Natural killer cell (primary cell): Measurements from ENCODE around the gene TREM1. TPM values are rescaled to one million over a fixed set of nuclear protein-coding genes. Genes with fewer than 3 reads are reported as not detected.

ENCODE experiments used
- ATAC-seq, 3 donors: fragments of 150-1000 bp in 2 of 3; fragments of 200-7000 bp in 1 of 3; cut with Tn5 transposase; 1 replicate in 1 of 3; 2 replicates in 2 of 3; pipeline ENCODE4 v1.10.0; 2021; ENCODE audit warnings: mild to moderate bottlenecking in 2 of 3, moderate library complexity in 2 of 3
- DNase-seq, 2 donors: peaks; one replicate each; pipeline versions ENCODE4 v3.0.0 to v3.0.0-alpha.2; 2013 to 2021; ENCODE audit warnings: mixed read lengths in 1 of 2
- H3K27ac ChIP-seq: one replicate; pipeline ENCODE4 v1.5.1; 2013; ENCODE audit warnings: mild to moderate bottlenecking, low read length
- H3K27me3 ChIP-seq: one replicate; pipeline ENCODE4 v1.6.1; 2013; ENCODE audit warnings: low read length; ENCODE audit not compliant: control insufficient read depth, insufficient read depth
- H3K36me3 ChIP-seq: one replicate; pipeline ENCODE4 v1.6.1; 2013; ENCODE audit warnings: low read length; ENCODE audit not compliant: control insufficient read depth, insufficient read depth
- H3K4me1 ChIP-seq: one replicate; pipeline ENCODE4 v1.6.1; 2013; ENCODE audit warnings: low read length; ENCODE audit not compliant: control insufficient read depth, insufficient read depth
- H3K4me3 ChIP-seq: one replicate; pipeline ENCODE4 v1.5.1; 2013; ENCODE audit warnings: low read length
- H3K9me3 ChIP-seq: one replicate; pipeline ENCODE4 v1.6.1; 2013; ENCODE audit warnings: low read length; ENCODE audit not compliant: control insufficient read depth, insufficient read depth
- H3K27ac Mint-ChIP-seq, 2 donors: one replicate each; pipeline ENCODE4 v1.8.0; 2022; ENCODE audit warnings: mild to moderate bottlenecking in 2 of 2, mixed read lengths in 2 of 2, moderate library complexity in 1 of 2
- H3K27me3 Mint-ChIP-seq, 2 donors: one replicate each; pipeline ENCODE4 v1.8.0; 2022; ENCODE audit warnings: low read depth in 2 of 2, mixed read lengths in 2 of 2
- H3K36me3 Mint-ChIP-seq: one replicate; pipeline ENCODE4 v1.8.0; 2022; ENCODE audit warnings: mixed read lengths
- H3K4me1 Mint-ChIP-seq, 2 donors: one replicate each; pipeline ENCODE4 v1.8.0; 2022; ENCODE audit warnings: mixed read lengths in 2 of 2
- H3K4me3 Mint-ChIP-seq: one replicate; pipeline ENCODE4 v1.8.0; 2022; ENCODE audit warnings: mild to moderate bottlenecking, moderate library complexity, mixed read lengths
- H3K9me3 Mint-ChIP-seq, 2 donors: one replicate each; pipeline ENCODE4 v1.8.0; 2022; ENCODE audit warnings: mixed read lengths in 2 of 2
- CTCF ChIP-seq: fragments of 200-600 bp; IDR thresholded peaks from one replicate; pipeline ENCODE4 v1.8.0; 2022; ENCODE audit warnings: antibody characterized with exemption
- WGBS: methylation state at CpG from one replicate; pipeline ENCODE4 v1.1.7; 2013; ENCODE audit warnings: missing lambda C conversion rate; ENCODE audit not compliant: insufficient coverage; 5-methylcytosine and 5-hydroxymethylcytosine counted together
- intact Hi-C: fragments of 100-400 bp; cut with micrococcal nuclease; formaldehyde crosslinking; loops from one replicate; pipeline ENCODE4 v1.14.2; 2022
- total RNA-seq, 4 donors: library from RNA; stranded (reverse); fragments of 120-200 nt in 1 of 4; gene quantifications; one replicate each; pipeline versions ENCODE4 v1.2.3 to v1.2.4, GENCODE V29; 2013 to 2022

Gene TREM1
- total RNA-seq, 3 donors from 2014 or later (not counting 1 experiment from before 2014, with no cell fraction given), result 9.5 to 44.2 (median 9.8) TPM

GRCh38 chr6:41294214-41294872 is 7.9 kb upstream of the TREM1 start:
- Mint-ChIP-seq H3K4me1 (peaks cover 16 to 20% of the 10 kb centered on the region in 2 donors), H3K27ac (no peak overlapping the region), H3K9me3 (peaks cover 0 to 4% of the 10 kb centered on the region in 2 donors), H3K27me3 (no peaks in the 10 kb centered on the region), H3K4me3 (no peak overlapping the region), H3K36me3 (no peaks in the 10 kb centered on the region)
- no peak for TF ChIP-seq CTCF
- H3K9me3 ChIP-seq, result no peaks in the 10 kb centered on the region
- H3K4me3 ChIP-seq, result no peak overlapping the region
- H3K4me1 ChIP-seq, result no peaks in the 10 kb centered on the region
- no peak overlapping the region for H3K27ac ChIP-seq
- no peak for ATAC-seq
- H3K27me3 ChIP-seq, result no peaks in the 10 kb centered on the region
- 87% methylated on average over 3 of the region's 3 CpGs for WGBS
- intact Hi-C loops, result no loop called here
- no peaks in the 10 kb centered on the region for H3K36me3 ChIP-seq
- DNase-seq, result no peak

GRCh38 chr6:41291717-41292116 is 5.2 kb upstream of the TREM1 start:
- intact Hi-C loops, result no loop called here
- Mint-ChIP-seq H3K4me3 (no peak overlapping the region), H3K36me3 (no peaks in the 10 kb centered on the region), H3K4me1 (peaks cover under 1 to 2% of the 10 kb centered on the region in 2 donors), H3K27ac (no peak overlapping the region), H3K9me3 (peaks cover 0 to 4% of the 10 kb centered on the region in 2 donors), H3K27me3 (peaks cover 0 to 2% of the 10 kb centered on the region in 2 donors)
- ATAC-seq (no peak), DNase-seq (no peak)
- Histone ChIP-seq H3K27me3 (no peaks in the 10 kb centered on the region), H3K4me1 (no peaks in the 10 kb centered on the region), H3K4me3 (no peak overlapping the region), H3K9me3 (no peaks in the 10 kb centered on the region), H3K27ac (no peak overlapping the region), H3K36me3 (no peaks in the 10 kb centered on the region)
- no peak for TF ChIP-seq CTCF
- WGBS, result 71% methylated on average over 1 of the region's 1 CpG

- no peaks in the 10 kb centered on the region for H3K9me3 Mint-ChIP-seq
- DNase-seq, result no peak
Observed at GRCh38 chr6:41289815-41290214, 3.3 kb upstream of the TREM1 start.

More at GRCh38 chr6:41289815-41290214, 3.3 kb upstream of the TREM1 start:
- Mint-ChIP-seq H3K27ac (no peak overlapping the region), H3K36me3 (no peaks in the 10 kb centered on the region), H3K4me1 (peaks cover 0 to 4% of the 10 kb centered on the region in 2 donors), H3K4me3 (no peak overlapping the region), H3K27me3 (peaks cover 4 to 15% of the 10 kb centered on the region in 2 donors)
- Histone ChIP-seq H3K36me3 (no peaks in the 10 kb centered on the region), H3K4me3 (no peak overlapping the region), H3K4me1 (no peaks in the 10 kb centered on the region), H3K27me3 (no peaks in the 10 kb centered on the region), H3K9me3 (no peaks in the 10 kb centered on the region), H3K27ac (no peak overlapping the region)
- no peak for ATAC-seq
- 85% methylated on average over 4 of the region's 4 CpGs for WGBS
- no peak for TF ChIP-seq CTCF
- intact Hi-C loops, result no loop called here
